H1 (cell line): ENCODE data around the gene FLRT2. TPM values are rescaled to one million over a fixed set of nuclear protein-coding genes. Genes with fewer than 3 reads are reported as not detected.

Source experiments
- BRCA1 ChIP-seq: IDR thresholded peaks from 2 replicates; pipeline ENCODE4 v1.6.1; 2012; ENCODE audit warnings: low read depth, low read length, improper control_type of control experiment
- CHD2 ChIP-seq: IDR thresholded peaks from 2 replicates; pipeline ENCODE4 v1.6.1; 2012; ENCODE audit warnings: low read length, improper control_type of control experiment
- KDM1A ChIP-seq: fragments of 200-600, 300-600 bp; sonication (generic); IDR thresholded peaks from 2 replicates; pipeline ENCODE4 v1.7.1; 2016; ENCODE audit warnings: mild to moderate bottlenecking, low read length, borderline replicate concordance
- KDM5A ChIP-seq: fragments of 200-600 bp; IDR thresholded peaks from 2 replicates; pipeline ENCODE4 v1.7.1; 2012; ENCODE audit warnings: mild to moderate bottlenecking, low read length, inconsistent platforms, mixed read lengths
- PHF8 ChIP-seq: fragments of 200-600 bp; sonication (generic); conservative IDR thresholded peaks from 2 replicates; pipeline ENCODE4 v1.7.1; 2012; ENCODE audit warnings: low read depth, mild to moderate bottlenecking, inconsistent platforms, low read length, moderate library complexity
- RXRA ChIP-seq: IDR thresholded peaks from 2 replicates; pipeline ENCODE4 v1.6.1; 2011; ENCODE audit warnings: low read depth, mild to moderate bottlenecking, low read length, moderate library complexity; ENCODE audit not compliant: insufficient read depth
- TCF12 ChIP-seq: IDR thresholded peaks from 2 replicates; pipeline ENCODE4 v1.6.1; 2011; ENCODE audit warnings: low read depth, mild to moderate bottlenecking, low read length
- polyA plus RNA-seq, 7 experiments: library from polyadenylated mRNA; depleted of rRNA in 3 of 7; stranded (reverse) in 5 of 7; unstranded in 2 of 7; fragments of >200 nt in 5 of 7; fragments of 200-250 nt in 2 of 7; gene quantifications; 1 replicate in 5 of 7; 2 replicates in 1 of 7; 4 replicates in 1 of 7; pipeline versions ENCODE4 v1.2.1 to v1.2.3, GENCODE V29; 2011 to 2013; ENCODE audit warnings: missing spikeins in 2 of 7, mixed read lengths in 2 of 7
- total RNA-seq: library from RNA; stranded (reverse); fragmentation: NEBNext Ultra II Directional; extraction: Animal tissue kit (Norgen Biotek cat#: 25700); gene quantifications from 2 replicates; pipeline ENCODE4 v1.2.1, GENCODE V29; 2021

The FLRT2 gene
- total and polyA plus RNA-seq, 2 of the 8 experiments (the other 6 are each of a cell fraction or from before 2014, with no cell fraction given), result 2.4 to 6.9 TPM

DNA sequence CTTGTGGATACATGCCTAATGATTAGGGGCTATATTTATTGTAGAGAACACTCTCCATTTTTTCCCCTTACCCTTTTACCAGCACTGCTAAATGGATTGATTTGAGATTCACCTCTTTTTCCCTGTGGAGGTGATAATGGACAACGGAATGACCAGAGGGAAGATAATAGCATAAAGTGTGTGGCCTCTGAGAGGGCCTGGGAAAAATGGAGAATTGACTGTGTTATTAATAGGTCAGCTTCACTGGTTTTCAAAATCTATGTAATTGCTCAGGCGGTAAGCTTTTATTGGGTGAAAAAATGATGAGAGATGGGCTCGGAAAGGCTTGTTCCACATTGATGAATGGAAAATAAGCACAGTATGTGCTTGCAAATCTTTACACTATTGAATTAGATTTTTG is 15.8 kb downstream of the FLRT2 start (continued):
- TF ChIP-seq TCF12 (no peak), CHD2 (no peak), KDM5A (no peak), PHF8 (no peak), KDM1A (no peak), BRCA1 (no peak), RXRA (no peak)
